Activated B cell treated with CpG ODN at 0.5 μM for 24 hours (primary cell): Measurements from ENCODE around the gene TMEM117. TPM values are rescaled to one million over a fixed set of nuclear protein-coding genes. Genes with fewer than 3 reads are reported as not detected.

Experiments
- ATAC-seq: fragments of 200-7000 bp; cut with Tn5 transposase; one replicate; pipeline ENCODE4 v1.10.0; 2021; ENCODE audit warnings: low read depth, mild to moderate bottlenecking, moderate library complexity
- CTCF ChIA-PET: fragments of 350-600 bp; sonication (Branson Sonifier 250); formaldehyde crosslinking; loops from one replicate; lab custom pipeline; 2021; ENCODE audit warnings: antibody characterized with exemption; lab: Charles Lee
- POLR2A ChIA-PET: fragments of 350-600 bp; sonication (Branson Sonifier 250); formaldehyde crosslinking; loops from one replicate; lab custom pipeline; 2021; ENCODE audit warnings: antibody characterized with exemption; lab: Charles Lee
- DNase-seq: peaks from one replicate; pipeline ENCODE4 v3.0.0; 2022
- H3K27ac Mint-ChIP-seq: one replicate; pipeline ENCODE4 v1.8.0; 2020; ENCODE audit warnings: mixed read lengths
- H3K27me3 Mint-ChIP-seq: one replicate; pipeline ENCODE4 v1.8.0; 2021; ENCODE audit warnings: mixed read lengths
- H3K36me3 Mint-ChIP-seq: one replicate; pipeline ENCODE4 v1.8.0; 2021; ENCODE audit warnings: low read depth, mixed read lengths
- H3K4me1 Mint-ChIP-seq: one replicate; pipeline ENCODE4 v1.8.0; 2021; ENCODE audit warnings: mixed read lengths
- H3K4me3 Mint-ChIP-seq: one replicate; pipeline ENCODE4 v1.8.0; 2020; ENCODE audit warnings: mild to moderate bottlenecking, mixed read lengths
- H3K9me3 Mint-ChIP-seq: one replicate; pipeline ENCODE4 v1.8.0; 2020; ENCODE audit warnings: mixed read lengths
- intact Hi-C: fragments of 100-400 bp; cut with micrococcal nuclease; formaldehyde crosslinking; loops from one replicate; pipeline ENCODE4 v1.15.1; 2024
- total RNA-seq: library from RNA; stranded (reverse); gene quantifications from 2 replicates; pipeline ENCODE4 v1.2.3, GENCODE V29; 2022
- TF ChIP-seq, protein P1 (sequence below): fragments of 200-600 bp; IDR thresholded peaks from one replicate; pipeline ENCODE4 v1.8.0; 2022; ENCODE audit warnings: antibody characterized with exemption, mild to moderate bottlenecking

The TMEM117 gene
- total RNA-seq, 1 donor from 2014 or later, result 4.8 TPM

DNA sequence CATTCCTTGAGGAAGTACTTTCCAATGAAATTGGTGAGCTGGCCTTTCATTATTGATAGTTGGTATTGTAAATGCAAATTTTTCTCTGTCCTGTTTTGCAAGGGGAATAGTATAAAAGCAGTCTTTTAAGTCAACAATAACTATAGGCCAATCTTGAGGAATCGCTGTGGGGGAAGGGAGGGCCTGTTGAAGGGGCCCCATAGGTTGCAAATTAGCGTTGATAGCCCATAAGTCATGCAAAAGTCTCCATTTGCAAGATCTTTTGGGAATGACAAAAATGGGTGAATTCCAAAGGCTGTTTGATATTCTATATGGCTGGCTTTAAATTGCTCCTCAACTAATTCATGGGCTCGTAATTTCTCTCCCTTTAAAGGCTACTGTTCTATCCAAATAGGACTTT, 143.6 kb downstream of the TMEM117 start:
- ChIA-PET POLR2A (no interaction called here), CTCF (no interaction called here)
- H3K36me3 Mint-ChIP-seq, result peaks cover 9% of the 10 kb centered on the region
- no peak overlapping the region for H3K27ac Mint-ChIP-seq
- peaks cover 20% of the 10 kb centered on the region for H3K9me3 Mint-ChIP-seq
- intact Hi-C loops, result no loop called here
- DNase-seq (no peak), ATAC-seq (no peak)
- H3K4me1 Mint-ChIP-seq, result no peaks in the 10 kb centered on the region
- H3K4me3 Mint-ChIP-seq, result no peak overlapping the region
- TF ChIP-seq, protein P1, sequence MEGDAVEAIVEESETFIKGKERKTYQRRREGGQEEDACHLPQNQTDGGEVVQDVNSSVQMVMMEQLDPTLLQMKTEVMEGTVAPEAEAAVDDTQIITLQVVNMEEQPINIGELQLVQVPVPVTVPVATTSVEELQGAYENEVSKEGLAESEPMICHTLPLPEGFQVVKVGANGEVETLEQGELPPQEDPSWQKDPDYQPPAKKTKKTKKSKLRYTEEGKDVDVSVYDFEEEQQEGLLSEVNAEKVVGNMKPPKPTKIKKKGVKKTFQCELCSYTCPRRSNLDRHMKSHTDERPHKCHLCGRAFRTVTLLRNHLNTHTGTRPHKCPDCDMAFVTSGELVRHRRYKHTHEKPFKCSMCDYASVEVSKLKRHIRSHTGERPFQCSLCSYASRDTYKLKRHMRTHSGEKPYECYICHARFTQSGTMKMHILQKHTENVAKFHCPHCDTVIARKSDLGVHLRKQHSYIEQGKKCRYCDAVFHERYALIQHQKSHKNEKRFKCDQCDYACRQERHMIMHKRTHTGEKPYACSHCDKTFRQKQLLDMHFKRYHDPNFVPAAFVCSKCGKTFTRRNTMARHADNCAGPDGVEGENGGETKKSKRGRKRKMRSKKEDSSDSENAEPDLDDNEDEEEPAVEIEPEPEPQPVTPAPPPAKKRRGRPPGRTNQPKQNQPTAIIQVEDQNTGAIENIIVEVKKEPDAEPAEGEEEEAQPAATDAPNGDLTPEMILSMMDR, result no peak
- no peaks in the 10 kb centered on the region for H3K27me3 Mint-ChIP-seq

DNA sequence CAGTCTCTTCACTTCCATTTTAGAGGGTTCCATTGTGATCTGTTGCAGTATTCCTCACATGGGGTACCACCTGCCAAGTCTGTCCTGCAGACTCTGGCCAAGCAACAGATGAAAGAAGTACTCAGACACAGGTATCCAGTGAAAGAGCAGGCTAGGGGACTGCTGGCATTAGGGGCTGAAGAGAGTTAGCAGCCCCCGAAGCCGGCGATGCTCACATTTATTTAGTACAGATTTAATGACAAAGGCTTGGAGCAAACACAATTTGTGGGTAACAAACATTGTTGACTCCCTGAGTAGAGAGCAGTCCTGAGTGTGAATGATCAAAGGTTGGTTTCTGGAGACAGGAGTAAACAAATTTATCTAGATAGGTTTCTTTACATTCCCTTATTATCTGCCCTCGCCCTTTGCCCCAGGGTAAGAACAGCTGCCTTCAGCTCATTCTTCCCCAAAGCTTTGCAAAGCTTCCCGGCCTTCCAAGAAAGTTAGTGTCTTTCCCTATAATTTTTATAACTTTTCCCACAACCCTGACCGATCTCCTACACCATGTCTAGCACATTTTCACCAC, 144.8 kb downstream of the TMEM117 start:
- peaks cover 19% of the 10 kb centered on the region for H3K9me3 Mint-ChIP-seq
- no peaks in the 10 kb centered on the region for H3K4me1 Mint-ChIP-seq
- ATAC-seq (no peak), DNase-seq (no peak)
- POLR2A ChIA-PET, result no interaction called here
- peaks cover 9% of the 10 kb centered on the region for H3K36me3 Mint-ChIP-seq
- no peak overlapping the region for H3K27ac Mint-ChIP-seq
- TF ChIP-seq, protein P1, result no peak
- H3K4me3 Mint-ChIP-seq, result no peak overlapping the region
- intact Hi-C loops, result no loop called here
- CTCF ChIA-PET, result no interaction called here
- no peaks in the 10 kb centered on the region for H3K27me3 Mint-ChIP-seq

DNA sequence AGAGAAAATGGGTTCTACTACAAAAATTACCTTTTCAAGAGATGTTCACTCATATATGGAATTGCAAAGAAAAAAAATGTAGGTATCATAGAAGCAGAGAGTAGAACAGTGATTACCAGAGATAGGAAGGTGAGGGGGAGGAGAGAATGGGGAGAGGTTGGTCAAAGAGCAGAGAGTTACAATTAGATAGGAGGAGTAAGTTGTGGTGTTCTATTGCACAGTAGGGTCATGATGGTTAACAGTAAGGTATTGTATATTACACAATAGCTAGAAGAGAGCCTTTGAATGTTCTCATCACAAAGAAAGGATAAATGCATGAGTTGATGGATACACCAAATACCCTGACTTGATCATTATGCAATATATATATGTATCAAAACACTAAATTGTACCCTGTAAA, 145.8 kb downstream of the TMEM117 start:
- Mint-ChIP-seq H3K9me3 (peaks cover 17% of the 10 kb centered on the region), H3K36me3 (peaks cover 6% of the 10 kb centered on the region), H3K27ac (no peak overlapping the region), H3K27me3 (no peaks in the 10 kb centered on the region), H3K4me3 (no peak overlapping the region), H3K4me1 (no peaks in the 10 kb centered on the region)
- intact Hi-C loops, result no loop called here
- TF ChIP-seq, protein P1, result no peak
- no peak for ATAC-seq
- no peak for DNase-seq
- ChIA-PET POLR2A (no interaction called here), CTCF (no interaction called here)

DNA sequence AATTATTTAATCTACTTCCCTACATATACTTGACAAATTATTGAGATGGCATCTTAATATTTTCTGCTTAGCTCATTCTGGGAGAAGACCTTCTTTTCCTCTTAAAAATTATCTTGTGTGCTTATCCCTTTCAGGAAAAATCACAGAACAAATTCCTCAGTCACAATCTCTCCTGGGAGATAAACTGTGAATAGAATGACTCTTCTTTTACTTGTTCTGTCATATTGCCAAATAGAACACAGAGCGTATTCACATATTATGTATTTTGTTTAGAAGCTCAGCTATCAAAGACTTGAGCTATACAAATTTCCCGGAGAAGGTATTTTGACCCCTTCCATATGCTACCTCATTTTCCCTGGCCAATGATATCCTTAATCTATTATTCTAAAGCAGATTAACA, 146.7 kb downstream of the TMEM117 start:
- Mint-ChIP-seq H3K4me1 (no peaks in the 10 kb centered on the region), H3K9me3 (peaks cover 15% of the 10 kb centered on the region), H3K27me3 (no peaks in the 10 kb centered on the region), H3K36me3 (peaks cover 5% of the 10 kb centered on the region), H3K27ac (no peak overlapping the region), H3K4me3 (no peak overlapping the region)
- TF ChIP-seq, protein P1, result no peak
- DNase-seq (no peak), ATAC-seq (no peak)
- POLR2A ChIA-PET, result no interaction called here
- CTCF ChIA-PET, result no interaction called here
- intact Hi-C loops, result no loop called here

DNA sequence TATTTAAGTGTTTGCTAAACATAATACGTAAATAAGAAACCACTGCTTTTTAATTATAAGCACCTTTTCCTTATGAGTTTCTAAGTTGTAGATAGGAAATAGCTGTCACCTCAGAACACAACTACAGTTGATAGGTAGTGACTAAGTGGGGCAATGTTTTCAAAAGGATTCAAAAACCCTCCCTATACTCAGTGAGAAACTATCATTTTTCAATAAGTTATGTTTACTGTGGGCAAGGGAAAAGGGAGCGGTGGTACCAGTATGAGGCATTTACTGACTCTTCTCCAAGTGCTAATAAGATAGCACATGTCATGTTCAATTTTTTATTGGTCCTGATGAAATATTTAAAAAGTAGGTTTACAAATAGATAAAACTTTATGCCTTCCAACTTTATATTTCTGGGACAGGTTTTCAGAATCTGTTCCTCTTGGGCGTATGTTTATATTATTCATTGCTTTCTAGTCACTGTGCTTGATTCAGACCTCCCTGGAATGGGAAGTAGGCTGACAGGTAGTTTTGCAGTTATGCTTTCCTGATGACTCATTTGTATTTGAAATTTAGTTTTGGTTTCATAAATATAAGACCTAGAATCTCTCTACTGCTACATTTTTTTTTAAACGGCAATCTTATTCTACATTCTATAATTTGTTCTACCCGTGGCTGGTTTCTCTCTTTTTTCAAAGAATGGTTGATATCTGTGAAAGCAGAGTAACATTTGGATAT, 153.1 kb downstream of the TMEM117 start:
- TF ChIP-seq, protein P1, result no peak
- H3K9me3 Mint-ChIP-seq, result no peaks in the 10 kb centered on the region
- no peak overlapping the region for H3K4me3 Mint-ChIP-seq
- CTCF ChIA-PET, result no interaction called here
- DNase-seq (no peak), ATAC-seq (no peak)
- intact Hi-C loops, result no loop called here
- POLR2A ChIA-PET, result no interaction called here
- H3K27ac Mint-ChIP-seq, result no peak overlapping the region
- no peaks in the 10 kb centered on the region for H3K27me3 Mint-ChIP-seq
- H3K4me1 Mint-ChIP-seq, result peaks cover 4% of the 10 kb centered on the region
- no peaks in the 10 kb centered on the region for H3K36me3 Mint-ChIP-seq
